Activated CD4-positive, alpha-beta T cell treated with anti-CD3 and anti-CD28 coated beads, Interleukin-2, amount 50 U/mL, for 48 hours (primary cell): ENCODE data around the gene ZC3H18.
"Not testable (repeated sequence)": the region's sequence is repeated elsewhere in the genome, so short reads cannot be mapped to it uniquely, and the experiment has no call there.

Experiments used
- DNase-seq, 2 experiments: peaks; one replicate each; pipeline ENCODE4 v3.0.0-alpha.2; 2020

ZC3H18 gene

DNA sequence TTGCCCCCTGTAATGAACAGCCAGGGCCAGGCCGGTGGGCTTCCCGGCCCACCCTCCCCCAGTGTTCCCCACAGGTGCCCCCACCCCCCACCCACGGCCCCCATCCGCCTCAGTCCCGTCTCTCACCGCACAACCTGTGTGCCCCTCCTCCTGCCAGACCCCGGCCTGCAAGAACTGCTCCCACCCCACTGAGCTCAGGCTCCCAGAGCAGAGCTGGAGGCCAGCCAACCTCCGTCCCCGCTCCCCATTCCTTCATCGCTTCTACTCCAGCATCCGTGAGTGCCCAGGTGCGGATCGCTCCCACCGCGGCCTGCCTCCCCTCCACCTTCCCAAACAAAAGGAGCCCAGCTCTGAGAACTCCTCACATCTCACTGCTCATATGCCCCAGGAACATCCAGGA lies 88.5 kb downstream of the ZC3H18 start:
- DNase-seq, result no peak

DNA sequence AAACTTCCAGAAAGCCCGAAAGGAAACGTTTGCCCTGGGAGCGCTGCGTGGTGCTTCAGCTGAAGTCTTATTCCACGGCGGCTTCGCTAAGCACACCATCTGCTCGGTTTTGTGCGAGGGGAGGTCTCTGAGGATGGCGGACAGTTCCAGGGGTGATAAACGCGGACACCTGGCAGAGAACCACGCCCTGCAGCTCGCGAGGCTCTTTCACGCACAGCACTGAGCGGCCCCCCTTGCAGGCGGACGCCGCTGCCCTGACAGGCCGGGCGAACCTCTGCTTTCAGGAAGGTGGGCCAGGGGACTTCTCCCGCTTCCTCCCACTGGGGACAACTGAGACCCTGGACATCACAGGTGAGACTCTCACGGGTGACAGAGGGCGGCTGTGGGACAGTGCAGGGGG lies 89.0 kb downstream of the ZC3H18 start:
- DNase-seq, result no peak

DNA sequence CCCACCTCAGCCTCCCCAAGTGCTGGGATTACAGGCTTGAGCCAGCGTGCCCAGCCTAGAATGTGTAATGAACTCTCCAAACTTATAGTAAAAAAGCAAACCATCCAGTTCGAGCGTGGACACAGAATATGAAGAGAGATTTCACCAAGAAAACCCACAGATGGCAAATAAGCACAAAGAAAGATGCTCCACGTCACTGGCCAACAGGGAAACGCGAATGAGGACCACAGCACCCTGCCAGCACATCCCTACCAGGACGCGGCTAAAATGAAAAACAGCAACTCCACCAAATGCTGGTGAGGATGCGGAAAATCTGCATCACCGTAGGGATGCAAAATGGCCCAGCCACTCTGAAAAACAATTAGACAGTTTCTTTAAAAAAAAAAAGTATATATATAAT lies 91.3 kb downstream of the ZC3H18 start:
- DNase-seq, result no peak

DNA sequence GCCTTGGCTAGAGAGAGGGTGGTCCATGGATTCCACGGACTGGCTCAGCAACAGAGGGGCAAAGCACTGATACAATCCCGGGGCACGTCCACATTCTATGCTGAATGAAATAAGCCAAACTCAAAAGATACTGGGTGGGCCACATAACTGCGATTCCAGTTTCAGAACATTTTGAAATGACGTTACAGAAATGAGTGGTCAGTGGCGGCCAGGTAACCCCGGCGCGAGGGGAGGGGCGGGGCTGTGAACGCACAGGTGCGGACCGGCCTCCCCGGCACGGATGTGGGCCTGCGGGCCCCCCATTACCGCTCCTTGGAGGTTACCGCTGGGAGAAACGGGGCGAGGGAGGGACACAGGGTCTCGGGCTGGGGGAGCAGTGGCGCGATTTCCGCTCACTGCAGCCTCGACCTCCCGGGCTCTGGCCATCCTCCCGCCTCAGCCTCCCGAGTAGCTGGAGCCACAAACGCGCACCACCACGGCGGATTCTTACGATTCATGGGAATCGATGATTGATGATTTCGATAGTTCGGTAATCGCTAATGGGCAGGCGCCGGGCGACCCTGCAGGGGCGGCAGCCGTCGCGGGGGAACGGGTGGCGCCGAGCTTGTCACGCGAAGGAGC lies 92.1 kb downstream of the ZC3H18 start:
- DNase-seq, result peak in 1 of 2 experiments; percentile 34

DNA sequence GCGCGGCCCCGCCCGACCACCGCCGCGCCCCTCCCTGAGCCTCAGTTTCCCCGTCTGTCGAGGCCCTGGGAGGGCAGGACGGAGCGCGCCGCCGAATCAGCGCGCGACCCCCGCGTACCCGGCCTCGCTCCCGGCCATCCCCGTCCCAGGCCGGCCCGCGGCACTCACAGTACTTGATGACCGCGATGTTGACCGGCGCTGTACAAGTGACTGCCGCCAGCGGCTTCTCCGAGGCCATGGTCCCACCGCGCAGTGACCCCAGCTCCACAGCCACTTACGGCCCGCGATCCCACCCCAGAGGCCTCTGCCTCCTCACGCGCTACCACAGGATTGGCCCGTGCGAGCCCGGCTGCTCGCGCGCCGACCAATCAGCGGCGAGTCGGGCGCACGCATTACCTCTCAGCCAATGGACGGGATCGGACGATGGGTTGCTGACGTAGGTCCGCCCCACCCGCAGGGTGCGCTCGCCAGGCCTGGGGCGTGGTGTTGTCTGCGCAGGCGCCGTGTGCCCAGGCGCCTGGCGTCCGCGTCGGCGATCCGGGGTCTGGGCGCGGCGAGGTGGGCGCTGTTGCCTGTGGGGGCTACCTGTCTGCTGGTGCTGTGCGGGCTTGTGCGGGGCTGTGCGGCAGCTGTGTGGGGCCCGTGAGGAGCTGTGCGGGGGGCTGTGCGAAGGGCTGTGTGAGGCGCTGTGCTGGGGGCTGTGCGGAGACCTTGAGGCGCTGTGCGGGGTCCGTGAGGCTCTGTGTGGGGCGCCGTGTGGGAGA lies 92.8 kb downstream of the ZC3H18 start, which contains the start of gene MVD:
TSS of gene MVD (minus strand) at position 249 of the 764 bp plus-strand sequence. CDS start at position 238, 11 bp downstream.
- DNase-seq, result peak; percentile 93 to 96

DNA sequence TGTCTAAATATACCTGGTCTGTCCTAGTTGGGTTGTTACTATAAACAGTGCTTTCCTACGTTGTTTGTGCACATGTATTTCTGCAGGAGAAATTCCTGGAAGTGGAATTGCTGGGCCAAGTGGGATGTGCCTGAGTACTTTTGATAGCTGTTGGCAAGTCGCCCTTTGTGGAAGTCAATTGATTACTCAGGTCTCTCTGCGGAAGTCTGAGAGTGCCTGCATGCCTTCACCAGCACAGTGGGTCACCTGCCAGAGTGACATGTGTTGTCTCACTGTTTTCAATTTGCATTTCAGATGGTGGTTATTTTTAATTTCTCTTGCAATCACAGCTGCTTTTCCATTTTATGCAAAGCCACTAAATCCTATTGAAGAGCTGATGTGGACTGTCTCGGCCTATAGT lies 94.9 kb downstream of the ZC3H18 start:
- DNase-seq, result no peak

DNA sequence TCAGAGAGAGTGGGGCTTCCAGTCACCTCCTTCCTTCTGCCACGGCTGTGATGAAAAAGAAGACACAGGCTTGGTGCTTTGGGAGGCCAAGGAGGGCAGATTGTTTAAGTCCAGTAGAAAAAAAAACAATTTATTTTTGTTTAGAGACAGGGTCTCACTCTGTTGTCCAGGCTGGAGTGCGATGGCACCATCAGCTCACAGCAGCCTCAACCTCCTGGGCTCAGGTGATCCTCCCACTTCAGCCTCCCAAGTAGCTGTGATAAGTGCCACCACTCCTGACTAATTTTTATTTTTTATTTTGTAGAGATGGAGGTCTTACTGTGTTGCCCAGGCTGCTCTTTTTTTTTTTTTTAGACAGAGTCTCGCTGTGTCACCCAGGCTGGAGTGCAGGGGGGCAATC lies 95.4 kb downstream of the ZC3H18 start:
- DNase-seq, result no peak

DNA sequence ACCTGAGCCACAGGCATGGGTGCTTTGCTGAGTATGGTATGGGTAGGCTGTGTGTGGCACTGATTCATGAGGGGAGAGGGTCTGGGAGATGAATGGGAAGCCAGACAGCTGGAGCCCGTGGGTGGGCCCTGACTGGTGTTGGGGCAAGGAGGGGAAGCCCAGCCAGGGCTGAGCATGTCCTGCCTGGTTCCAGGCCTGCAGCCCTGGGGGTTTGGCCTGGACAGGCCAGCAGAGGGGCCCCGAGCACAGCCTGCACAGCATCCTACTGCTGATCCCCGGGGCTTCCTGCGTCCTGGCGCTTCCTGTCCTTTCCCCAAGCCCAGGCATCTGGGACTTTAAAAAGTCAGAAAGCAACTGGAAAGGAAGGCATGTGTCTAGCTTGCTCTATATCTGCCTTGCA lies 97.3 kb downstream of the ZC3H18 start:
- no peak for DNase-seq

DNA sequence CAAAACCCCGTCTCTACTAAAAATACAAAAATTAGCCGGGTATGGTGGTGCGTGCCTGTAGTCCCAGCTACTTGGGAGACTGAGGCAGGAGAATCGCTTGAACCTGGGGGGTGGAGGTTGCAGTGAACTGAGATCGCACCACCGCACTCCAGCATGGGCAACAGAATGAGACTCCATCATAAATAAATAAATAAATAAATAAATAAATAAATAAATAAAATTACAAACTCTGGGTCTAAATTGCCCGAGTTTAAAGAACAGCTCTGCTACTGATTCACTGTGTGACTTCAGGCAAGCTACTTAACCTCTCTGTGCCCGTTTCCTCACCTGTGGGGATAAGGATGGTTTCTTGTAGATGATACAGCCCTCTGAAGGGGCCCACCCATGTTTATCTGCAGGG lies 99.3 kb downstream of the ZC3H18 start:
- DNase-seq, result not testable (repeated sequence)

DNA sequence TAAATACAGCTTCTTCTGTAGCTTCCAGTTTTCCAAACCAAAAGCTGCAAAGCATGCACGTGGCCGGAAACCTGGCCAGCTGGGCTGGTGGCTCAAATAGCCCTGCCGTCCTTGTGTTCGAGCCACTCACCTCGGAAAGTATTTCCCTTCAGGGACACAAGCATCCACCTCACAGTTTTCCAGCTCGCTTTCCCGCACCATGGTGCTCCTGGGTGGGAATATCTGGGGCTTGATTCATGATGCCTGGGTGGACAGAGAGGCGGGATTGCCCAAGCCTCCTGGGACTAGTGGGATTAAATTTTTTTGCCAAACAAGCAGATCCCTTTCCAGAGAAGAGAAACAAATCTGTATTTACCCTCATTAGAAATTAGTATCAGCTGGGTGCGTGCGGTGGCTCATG lies 99.8 kb downstream of the ZC3H18 start:
- DNase-seq, result no peak

DNA sequence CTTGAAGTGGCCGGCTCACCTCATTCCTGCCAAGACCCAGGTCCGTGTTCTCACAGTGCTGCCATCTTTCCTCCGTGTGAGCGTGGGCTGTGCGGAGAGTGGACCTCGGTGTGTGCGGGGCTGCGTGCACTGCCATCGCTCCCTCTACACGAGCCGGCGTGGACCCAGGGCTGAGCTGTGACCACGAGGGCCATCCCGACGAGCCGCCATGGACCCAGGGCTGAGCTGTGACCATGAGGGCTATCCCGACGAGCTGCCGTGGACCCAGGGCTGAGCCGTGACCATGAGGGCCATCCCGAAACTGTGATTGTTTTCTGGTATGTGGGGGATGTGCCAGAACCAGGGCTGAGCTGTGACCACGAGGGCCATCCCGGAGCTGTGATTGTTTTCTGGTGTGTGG lies 101.6 kb downstream of the ZC3H18 start:
- DNase-seq, result no peak

DNA sequence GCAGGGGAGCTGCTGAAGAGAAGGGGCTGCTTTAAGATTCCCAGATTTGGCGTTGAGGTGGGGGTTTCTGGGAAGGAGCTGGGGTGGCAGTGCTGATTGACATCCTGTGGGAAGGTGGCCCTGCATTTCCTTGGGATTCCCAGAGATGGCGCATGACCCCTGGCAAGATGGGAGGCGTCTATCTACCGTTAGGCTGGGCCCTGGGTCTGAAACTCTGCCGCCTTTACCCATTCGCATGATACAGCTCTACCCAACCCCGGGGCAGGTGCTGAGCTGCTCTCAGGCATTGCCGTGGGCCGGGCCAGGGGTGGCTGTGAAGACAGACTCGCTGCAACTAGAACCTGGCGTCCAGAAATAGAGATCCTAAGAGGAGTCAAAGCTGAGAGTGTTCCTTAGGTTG lies 102.6 kb downstream of the ZC3H18 start:
- DNase-seq, result no peak

DNA sequence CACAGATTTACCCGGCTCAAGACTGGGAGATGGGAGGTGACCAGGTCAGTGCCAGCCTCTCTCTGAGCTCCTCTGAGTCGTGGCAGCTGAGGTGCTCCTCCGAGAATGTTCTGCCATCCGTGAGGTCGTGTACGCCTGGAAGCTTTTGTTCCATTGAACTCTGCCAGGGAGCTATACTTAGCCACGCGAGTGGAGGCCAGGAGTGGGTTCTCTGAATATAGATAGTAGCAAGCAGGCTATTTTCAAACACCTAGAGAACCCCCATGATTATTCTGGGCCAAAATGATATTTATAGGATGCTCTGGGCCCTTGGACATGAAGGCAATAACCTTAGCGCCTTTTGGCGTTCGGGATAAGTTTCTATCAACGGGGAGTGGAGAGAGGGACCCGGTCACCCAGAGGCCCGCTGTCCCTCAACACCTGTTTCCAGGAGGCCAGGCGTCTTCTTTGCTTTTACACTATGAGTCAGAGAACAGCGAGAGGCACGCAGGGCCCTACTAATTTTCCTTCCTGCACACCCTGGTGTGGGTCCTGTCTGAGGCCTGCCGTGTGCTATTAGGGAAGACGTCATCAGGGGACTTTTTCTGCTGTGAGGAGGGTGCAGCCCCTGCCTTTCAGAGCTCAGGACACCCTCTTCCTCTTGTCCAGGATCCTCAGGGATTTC lies 103.6 kb downstream of the ZC3H18 start:
- no peak for DNase-seq

DNA sequence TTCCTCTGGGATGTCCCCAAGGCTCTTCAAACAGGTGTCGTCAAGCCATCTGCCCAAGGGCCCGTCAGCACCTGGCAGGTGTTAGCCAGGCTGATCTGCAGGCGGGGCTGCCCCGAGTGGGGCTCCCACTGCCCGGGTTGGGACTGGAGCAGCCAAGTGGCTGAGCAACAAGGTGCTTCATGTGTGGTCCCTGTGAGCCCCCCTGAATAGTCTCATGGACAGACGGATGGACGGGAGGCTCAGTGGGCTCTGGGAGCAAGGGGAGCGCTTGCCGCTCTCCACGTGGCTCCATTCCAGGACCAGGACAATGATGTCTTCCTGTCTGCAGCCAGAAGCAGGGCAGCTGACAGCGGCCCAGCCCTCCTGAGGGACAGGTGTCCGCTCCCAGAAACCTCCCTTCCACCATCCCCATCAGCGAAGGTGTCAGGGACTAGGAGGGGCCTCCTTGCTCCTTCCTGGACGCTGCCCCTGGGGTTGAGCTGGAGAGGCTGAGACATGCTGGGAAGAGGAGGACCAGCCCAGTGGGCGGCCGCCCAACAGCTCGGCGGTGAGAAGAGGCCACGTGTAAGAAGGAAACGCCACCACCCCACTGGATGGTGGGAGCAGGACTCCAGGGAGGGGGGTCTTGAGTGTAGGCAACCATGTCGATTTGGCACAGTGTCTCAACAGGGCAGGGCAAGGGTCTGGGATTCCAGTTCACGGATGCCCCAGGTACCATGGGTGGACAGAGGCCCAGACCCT lies 106.5 kb downstream of the ZC3H18 start:
- DNase-seq, result no peak

DNA sequence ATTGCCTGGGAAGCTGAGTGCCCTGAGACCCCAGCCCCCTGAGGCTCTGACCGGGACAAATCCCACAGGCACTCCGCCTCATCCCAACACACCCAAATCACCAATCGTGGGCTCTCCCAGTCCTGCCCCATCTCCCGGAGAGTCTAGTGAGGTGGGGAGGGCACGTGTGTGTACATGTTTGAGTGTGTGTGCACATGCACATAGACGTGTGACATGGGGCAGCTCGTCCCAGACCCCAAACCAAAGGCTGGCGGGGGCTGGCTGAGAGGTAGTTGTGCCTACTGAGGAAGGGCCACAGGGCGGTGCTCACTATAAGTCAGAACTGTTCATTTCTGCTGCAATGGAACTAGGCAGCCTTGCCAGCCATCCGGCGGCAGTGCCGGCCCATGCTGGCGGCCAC lies 107.5 kb downstream of the ZC3H18 start:
- DNase-seq, result no peak

DNA sequence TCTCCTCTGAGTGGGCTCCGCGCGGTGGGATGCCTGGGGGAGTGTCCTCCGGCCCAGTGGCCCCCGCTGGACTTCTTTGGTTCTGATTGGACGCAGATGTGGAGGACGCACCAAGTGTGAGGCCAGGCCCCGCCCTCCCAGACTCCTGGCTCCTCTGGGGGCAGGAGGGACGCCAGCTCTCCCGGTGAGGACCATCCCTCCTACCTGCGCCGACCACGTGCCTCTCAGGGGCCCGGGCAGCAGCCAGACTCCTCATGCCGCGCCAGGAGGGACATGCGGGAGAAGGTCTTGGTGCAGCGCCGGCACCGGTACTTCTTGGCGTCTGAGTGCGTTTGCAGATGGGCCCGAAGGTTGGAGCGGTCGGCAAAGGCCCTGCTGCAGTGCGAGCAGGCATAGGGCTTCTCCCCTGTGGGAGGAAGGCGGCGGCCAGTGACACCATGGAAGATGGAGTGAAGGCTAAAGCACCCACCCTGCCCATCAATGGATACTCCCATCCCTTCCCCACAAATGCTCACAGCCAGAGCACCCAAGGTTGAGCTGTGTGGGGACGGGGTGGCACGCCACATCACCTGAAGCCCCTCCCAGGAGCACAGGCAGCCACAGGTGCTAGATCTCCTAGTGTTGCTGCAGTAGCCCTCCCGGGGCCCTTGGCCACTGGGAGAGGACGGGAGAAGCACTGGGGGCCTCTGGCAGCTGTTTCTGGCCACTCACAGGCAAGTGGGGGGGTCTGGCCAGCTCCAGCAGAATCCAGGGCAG lies 108.2 kb downstream of the ZC3H18 start:
- DNase-seq, result no peak

DNA sequence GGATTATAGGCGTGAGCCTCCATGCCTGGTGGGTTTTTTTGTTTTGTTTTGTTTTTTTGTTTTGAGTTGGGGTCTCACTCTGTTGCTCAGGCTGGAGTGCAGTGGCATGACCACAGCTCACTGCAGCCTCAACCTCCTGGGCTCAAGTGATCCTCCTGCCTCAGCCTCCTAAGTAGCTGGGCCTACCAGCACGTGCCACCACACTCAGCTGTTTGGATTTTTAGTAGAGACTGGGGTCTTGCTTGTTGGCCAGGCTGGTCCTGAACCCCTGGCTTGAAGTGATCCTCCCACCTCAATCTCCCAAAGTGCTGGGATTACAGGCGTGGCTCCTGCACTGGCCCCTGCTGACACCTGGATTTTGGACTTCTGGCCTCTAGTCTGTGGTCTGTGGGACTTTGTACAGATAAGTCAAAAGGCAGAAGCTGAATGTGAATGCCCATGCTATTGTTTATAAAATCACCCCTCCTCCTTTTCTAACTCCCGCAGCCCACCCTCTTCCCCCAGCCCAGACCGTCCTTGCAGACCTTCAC lies 110.4 kb downstream of the ZC3H18 start:
- no peak for DNase-seq

DNA sequence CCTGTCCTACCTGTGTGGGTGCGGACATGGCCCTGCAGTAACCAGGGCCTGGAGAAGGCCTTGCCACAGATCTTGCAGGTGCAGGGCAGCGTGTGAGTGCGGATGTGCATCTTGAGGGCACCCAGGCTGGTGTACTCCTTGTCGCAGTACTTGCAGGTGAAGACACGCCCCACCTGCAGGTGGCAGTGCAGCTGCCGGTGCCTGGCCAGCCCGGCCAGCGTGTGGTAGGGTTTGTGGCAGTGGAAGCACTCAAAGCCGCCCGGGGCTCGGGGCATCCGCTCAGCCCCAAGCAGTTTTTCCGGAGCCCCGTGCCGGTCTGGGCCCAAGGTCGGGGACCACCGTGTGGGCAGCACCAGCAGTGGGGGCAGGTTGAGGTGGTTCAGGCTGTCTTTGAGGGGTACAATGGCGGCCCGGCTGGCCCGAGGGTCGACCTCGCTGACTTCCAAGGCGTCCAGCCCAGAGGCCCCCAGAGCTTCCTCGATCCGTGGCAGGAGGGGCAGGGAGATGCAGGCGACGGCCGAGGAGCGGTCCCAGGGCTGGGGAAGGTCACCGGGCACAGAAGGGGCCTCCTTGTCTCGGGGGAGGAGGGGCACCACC lies 111.0 kb downstream of the ZC3H18 start:
- DNase-seq, result peak; percentile 61 to 63
